ENCODE measurements around the gene ZNF737. TPM values are rescaled to one million over a fixed set of nuclear protein-coding genes. Genes with fewer than 3 reads are reported as not detected.

ZNF737 gene
- 3.7 and 15.7 TPM in 2 replicates for total RNA-seq

DNA sequence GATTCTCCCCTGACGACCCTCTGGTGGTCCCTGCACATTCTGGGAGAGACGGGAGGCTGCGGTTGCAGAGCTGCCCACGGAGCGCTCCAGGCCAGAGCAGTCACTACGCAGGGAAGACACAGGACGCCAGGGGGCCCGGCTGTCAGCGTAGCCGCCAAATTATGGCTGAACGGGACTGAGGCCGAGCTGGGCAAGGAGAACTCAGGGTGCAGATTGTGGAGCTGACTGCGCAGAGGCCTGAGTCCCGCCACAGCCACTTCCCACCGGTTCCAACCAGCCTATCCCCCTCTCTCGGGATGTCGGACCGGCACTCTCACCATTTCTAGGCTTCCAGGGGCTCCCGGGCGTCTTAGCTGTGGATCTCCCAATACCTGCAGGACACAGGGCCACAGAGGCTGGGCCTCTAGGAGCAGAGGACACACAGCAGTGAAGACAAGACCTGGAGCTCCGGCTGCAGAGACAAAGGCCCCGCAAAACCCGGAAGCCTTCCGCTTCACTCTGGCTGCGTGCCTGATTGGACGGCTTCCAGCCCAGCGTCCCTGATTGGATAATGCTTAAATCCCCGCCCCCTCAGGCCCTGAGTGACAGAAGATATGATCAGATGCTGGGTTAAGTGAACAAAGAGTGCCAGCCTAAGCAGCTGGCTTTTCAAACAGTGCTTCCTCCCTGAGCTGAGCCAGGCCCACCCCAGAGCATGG, at the start of gene ZNF737:
ZNF737 (minus strand) TSS at position 461 of the 698 bp plus-strand sequence; CDS start at position 320, 141 bp downstream.

Other genes with a start within 250 kb of the ZNF737 start
- gene ZNF626, start 95.8 kb upstream of the ZNF737 start, total RNA-seq, result 7.5 and 13.8 TPM in 2 replicates
- 0.52 and 1.8 TPM in 2 replicates for gene ZNF66, start 210.5 kb upstream of the ZNF737 start, total RNA-seq